K562 (cell line): ENCODE measurements around the gene PRTN3. TPM values are rescaled to one million over a fixed set of nuclear protein-coding genes. Genes with fewer than 3 reads are reported as not detected.
A peak's percentile ranks its signal among the peaks of the same experiment; 100 is the strongest.

Experiments used
- ATAC-seq: fragments of 200-7000 bp; cut with Tn5 transposase; 3 replicates; pipeline ENCODE4 v1.9.1; 2020; ENCODE audit warnings: moderate library complexity
- BruUV-seq: library from RNA; stranded (reverse); fragments of 400-500 nt; replicated peaks from 2 replicates; lab custom pipeline; 2021; lab: Mats Ljungman, UMichigan
- CTCF ChIA-PET: fragments of 300-600 bp; formaldehyde crosslinking; extraction: SDS; loops from one replicate; lab custom pipeline; 2021; ENCODE audit warnings: low intra/inter-chr PET ratio; lab: Yijun Ruan, JAX
- POLR2A ChIA-PET: fragments of 300-600, 350-650 bp; sonication (Branson Sonifier 250); formaldehyde crosslinking; extraction: SDS; loops from one replicate; lab custom pipeline; 2021; ENCODE audit warnings: antibody characterized with exemption, inconsistent platforms; lab: Yijun Ruan, JAX
- DNase-seq, 4 experiments: peaks; one replicate each; pipeline versions ENCODE4 v3.0.0 to v3.0.0-alpha.2; 2011 to 2018; ENCODE audit warnings: low spot score in 3 of 4, mixed read lengths in 3 of 4; ENCODE audit errors: extremely low read depth in 1 of 4
- FAIRE-seq: peaks from 2 replicates; lab custom pipeline; 2011; peaks lifted over from hg19 to GRCh38; lab: Jason Lieb, UNC
- H2AFZ ChIP-seq: 2 replicates; pipeline ENCODE4 v1.6.0; 2011; ENCODE audit warnings: low read depth, low read length, control low read depth, inconsistent platforms
- H3K27ac ChIP-seq: fragments of 200-600 bp; 3 replicates; pipeline ENCODE4 v1.8.0; 2011; ENCODE audit warnings: low read depth, mild to moderate bottlenecking, control low read depth, inconsistent platforms, low read length, moderate library complexity, mixed read lengths; ENCODE audit errors: extremely low read depth
- H3K27me3 ChIP-seq, 2 experiments: fragments of 300-600 bp in 1 of 2; 2 replicates in 1 of 2; 3 replicates in 1 of 2; pipeline versions ENCODE4 v1.6.0 to v1.8.0; 2011; ENCODE audit warnings: inconsistent platforms in 2 of 2, low read length in 2 of 2, mild to moderate bottlenecking in 1 of 2, mixed read lengths in 1 of 2, moderate library complexity in 1 of 2; ENCODE audit not compliant: control insufficient read depth in 2 of 2, insufficient read depth in 2 of 2
- H3K36me3 ChIP-seq: fragments of 300-600 bp; 3 replicates; pipeline ENCODE4 v1.8.0; 2011; ENCODE audit warnings: mild to moderate bottlenecking, low read length, inconsistent platforms; ENCODE audit not compliant: control insufficient read depth, insufficient read depth
- H3K4me1 ChIP-seq, 2 experiments: fragments of 200-600 bp in 1 of 2; replicated peaks in 1 of 2; 2 replicates in 1 of 2; 3 replicates in 1 of 2; pipeline versions ENCODE4 v1.5.1 to v1.8.0; 2011; ENCODE audit warnings: inconsistent platforms in 2 of 2, low read length in 2 of 2, mild to moderate bottlenecking in 1 of 2, mixed read lengths in 1 of 2, moderate library complexity in 1 of 2; ENCODE audit not compliant: control insufficient read depth in 2 of 2, insufficient read depth in 2 of 2
- H3K4me2 ChIP-seq: 2 replicates; pipeline ENCODE4 v1.6.1; 2011; ENCODE audit warnings: low read length, control low read depth, inconsistent platforms, mixed read lengths; ENCODE audit not compliant: insufficient read depth
- H3K4me3 ChIP-seq: fragments of 200-600 bp; sonication (generic), shearing (Covaris generic); 2 replicates; pipeline ENCODE4 v1.5.1; 2016; ENCODE audit warnings: control low read depth, inconsistent platforms
- H3K79me2 ChIP-seq: fragments of 200-600 bp; 3 replicates; pipeline ENCODE4 v1.8.0; 2011; ENCODE audit warnings: low read length, inconsistent platforms; ENCODE audit not compliant: control insufficient read depth, insufficient read depth
- H3K9ac ChIP-seq, 2 experiments: 2 replicates each; pipeline versions ENCODE4 v1.6.0 to v1.6.1; 2011; ENCODE audit warnings: low read depth in 2 of 2, low read length in 2 of 2, control low read depth in 1 of 2, inconsistent platforms in 1 of 2, mild to moderate bottlenecking in 1 of 2, mixed read lengths in 1 of 2; ENCODE audit not compliant: insufficient read depth in 1 of 2
- H3K9me1 ChIP-seq: one replicate; pipeline ENCODE4 v1.6.0; 2011; ENCODE audit warnings: inconsistent platforms, mild to moderate bottlenecking, low read length, moderate library complexity; ENCODE audit not compliant: control insufficient read depth, insufficient read depth
- H3K9me3 ChIP-seq: replicated peaks from 2 replicates; pipeline ENCODE4 v1.5.1; 2011; ENCODE audit warnings: low read depth, low read length, inconsistent platforms; ENCODE audit not compliant: control insufficient read depth, insufficient read depth
- H4K20me1 ChIP-seq: replicated peaks from 2 replicates; pipeline ENCODE4 v1.6.1; 2011; ENCODE audit warnings: low read length, inconsistent platforms, mixed read lengths; ENCODE audit not compliant: control insufficient read depth, insufficient read depth
- ADNP ChIP-seq: fragments of 200-800 bp; sonication (Bioruptor generic); IDR thresholded peaks from 2 replicates; pipeline ENCODE4 v1.6.1; 2016; ENCODE audit warnings: missing genetic modification characterization, missing compliant biosample characterization
- BCOR ChIP-seq: fragments of 450-650 bp; IDR thresholded peaks from 2 replicates; pipeline ENCODE4 v1.6.1; 2016
- DACH1 ChIP-seq: fragments of 450-650 bp; IDR thresholded peaks from 2 replicates; pipeline ENCODE4 v1.6.1; 2018; ENCODE audit not compliant: partially characterized antibody
- NCOR1 ChIP-seq: fragments of 450-650 bp; IDR thresholded peaks from 2 replicates; pipeline ENCODE4 v1.6.1; 2016; ENCODE audit warnings: mild to moderate bottlenecking, moderate library complexity
- PURB ChIP-seq: sonication (generic); formaldehyde crosslinking; IDR thresholded peaks from 2 replicates; pipeline ENCODE4 v1.9.0; 2021; ENCODE audit warnings: low read depth, mild to moderate bottlenecking, missing genetic modification reagents
- STAT5B ChIP-seq: fragments of 250-450 bp; sonication (Bioruptor Pico); IDR thresholded peaks from 2 replicates; pipeline ENCODE4 v1.8.0; 2021; ENCODE audit warnings: mild to moderate bottlenecking, inconsistent platforms
- WHSC1 ChIP-seq: IDR thresholded peaks from one replicate; pipeline ENCODE4 v1.6.1; 2012; ENCODE audit warnings: low read length, control low read depth, inconsistent platforms
- XRCC5 ChIP-seq: fragments of 200-400 bp; formaldehyde crosslinking; IDR thresholded peaks from 2 replicates; pipeline ENCODE4 v1.6.1; 2017; ENCODE audit warnings: low read depth, mild to moderate bottlenecking, low read length
- ZNF695 ChIP-seq: fragments of 450-650 bp; formaldehyde crosslinking; IDR thresholded peaks from 2 replicates; pipeline ENCODE4 v1.4.0; 2020; ENCODE audit warnings: mild to moderate bottlenecking, moderate library complexity
- WGBS: fragments of 100-300 bp; shearing (Covaris generic); methylation state at CpG from one replicate; pipeline ENCODE4 v1.1.6; 2016; ENCODE audit warnings: low coverage, mixed read lengths; ENCODE audit not compliant: insufficient coverage; ENCODE audit errors: missing lambda C conversion rate; 5-methylcytosine and 5-hydroxymethylcytosine counted together
- in situ Hi-C: fragments of 300-500 bp; cut with MboI; formaldehyde crosslinking; loops from 4 replicates; pipeline ENCODE4 v1.15.0; 2018; ENCODE audit warnings: inconsistent platforms, mixed read lengths
- intact Hi-C: fragments of 100-400 bp; cut with micrococcal nuclease; formaldehyde crosslinking; loops from 2 replicates; pipeline ENCODE4 v1.14.2; 2022
- polyA plus RNA-seq, 8 experiments: library from polyadenylated mRNA; depleted of rRNA in 4 of 8; stranded (reverse) in 5 of 8; unstranded in 3 of 8; fragments of >200 nt; fragmentation: Nextera tagmentation in 2 of 8; fragmentation: Illumina TruSeq in 1 of 8; extraction: Ambion mirVana in 2 of 8; extraction: Trizol in 1 of 8; gene quantifications; 2 replicates each; pipeline versions ENCODE4 v1.2.1 to v1.2.3, GENCODE V29; 2011 to 2014; ENCODE audit warnings: inconsistent platforms in 1 of 8, missing spikeins in 1 of 8
- total RNA-seq, 7 experiments: library from RNA; depleted of rRNA in 6 of 7; stranded (reverse); fragments of >200 nt in 6 of 7; fragmentation: Illumina TruSeq in 2 of 7; extraction: Trizol in 2 of 7; gene quantifications; 2 replicates each; pipeline versions ENCODE4 v1.2.1 to v1.2.3, GENCODE V29; 2011 to 2021; ENCODE audit warnings: low replicate concordance in 1 of 7
- TF ChIP-seq, protein P1 (sequence below): sonication (generic); formaldehyde crosslinking; IDR thresholded peaks from 2 replicates; pipeline ENCODE4 v1.8.1; 2022; ENCODE audit warnings: missing genetic modification reagents
- TF ChIP-seq, protein P2 (sequence below): sonication (generic); formaldehyde crosslinking; IDR thresholded peaks from 2 replicates; pipeline ENCODE4 v1.8.1; 2023; ENCODE audit warnings: mild to moderate bottlenecking, missing genetic modification reagents
- TF ChIP-seq, protein P3 (sequence below): fragments of 250-450 bp; sonication (Bioruptor Pico); IDR thresholded peaks from 2 replicates; pipeline ENCODE4 v1.6.1; 2021; ENCODE audit warnings: mild to moderate bottlenecking
- TF ChIP-seq, protein P4 (sequence below): fragments of 250-450 bp; sonication (Bioruptor Pico); IDR thresholded peaks from 2 replicates; pipeline ENCODE4 v1.4.0; 2020; ENCODE audit warnings: mild to moderate bottlenecking, moderate library complexity, borderline replicate concordance

The PRTN3 gene
- total and polyA plus RNA-seq, 9 of the 15 experiments (the other 6 are each of a cell fraction or from before 2014, with no cell fraction given): 0.14 to 0.86 (median 0.43) TPM; not detected in 3

DNA sequence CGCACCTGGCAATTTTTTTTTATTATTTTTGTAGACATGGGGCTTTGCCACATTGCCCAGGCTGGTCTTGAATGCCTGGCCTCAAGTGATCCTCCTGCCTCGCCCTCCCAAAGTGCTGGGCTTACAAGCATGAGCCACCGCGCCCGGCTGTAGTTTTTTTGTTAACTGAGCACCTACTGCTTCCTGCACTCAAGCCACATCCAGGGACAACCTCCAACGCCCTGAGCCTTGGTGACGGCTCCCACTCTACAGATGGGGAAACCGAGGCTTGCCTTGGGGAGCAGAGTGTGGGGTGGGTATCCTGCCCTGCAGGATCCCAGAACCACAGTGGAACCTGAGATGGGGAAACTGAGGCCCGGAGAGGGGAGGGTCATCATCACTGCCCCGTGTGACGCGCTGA lies 14.3 kb downstream of the PRTN3 start:
- intact Hi-C loops: no loop called here
- POLR2A ChIA-PET: no interaction called here
- no peak overlapping the region for H3K27ac ChIP-seq
- peaks cover 20 to 57% of the 10 kb centered on the region in 2 experiments; a peak in 4 of 5 replicates for H3K4me1 ChIP-seq
- H3K9ac ChIP-seq: peak overlapping the region in 1 of 2 experiments; percentile 9; a peak in 1 of 4 replicates
- H3K4me3 ChIP-seq: no peak overlapping the region
- no peaks in the 10 kb centered on the region; the same call in 1 of the 3 replicates for H3K79me2 ChIP-seq
- in situ Hi-C loops: loop anchor here (5.0 kb wide), 1 partner anchor 88 kb away; no protein-coding TSS in a partner anchor
- no peak overlapping the region for H3K4me2 ChIP-seq
- H2AFZ ChIP-seq: no peak overlapping the region
- 70% methylated on average over 10 of the region's 12 CpGs for WGBS
- H3K27me3 ChIP-seq: no peaks in the 10 kb centered on the region
- H3K9me1 ChIP-seq: no peaks in the 10 kb centered on the region
- BruUV-seq: no TSS peak
- H3K36me3 ChIP-seq: no peaks in the 10 kb centered on the region
- no peaks in the 10 kb centered on the region for H3K9me3 ChIP-seq
- H4K20me1 ChIP-seq: no peaks in the 10 kb centered on the region
- CTCF ChIA-PET: no interaction called here
- DNase-seq: no peak
- no peak for ATAC-seq
- FAIRE-seq: no peak
- TF ChIP-seq, protein P1, sequence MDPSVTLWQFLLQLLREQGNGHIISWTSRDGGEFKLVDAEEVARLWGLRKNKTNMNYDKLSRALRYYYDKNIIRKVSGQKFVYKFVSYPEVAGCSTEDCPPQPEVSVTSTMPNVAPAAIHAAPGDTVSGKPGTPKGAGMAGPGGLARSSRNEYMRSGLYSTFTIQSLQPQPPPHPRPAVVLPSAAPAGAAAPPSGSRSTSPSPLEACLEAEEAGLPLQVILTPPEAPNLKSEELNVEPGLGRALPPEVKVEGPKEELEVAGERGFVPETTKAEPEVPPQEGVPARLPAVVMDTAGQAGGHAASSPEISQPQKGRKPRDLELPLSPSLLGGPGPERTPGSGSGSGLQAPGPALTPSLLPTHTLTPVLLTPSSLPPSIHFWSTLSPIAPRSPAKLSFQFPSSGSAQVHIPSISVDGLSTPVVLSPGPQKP (CRISPR knock-in tag): no peak
- TF ChIP-seq ADNP: peak; percentile 36; the same call in 1 of the 2 replicates
- TF ChIP-seq, protein P2, sequence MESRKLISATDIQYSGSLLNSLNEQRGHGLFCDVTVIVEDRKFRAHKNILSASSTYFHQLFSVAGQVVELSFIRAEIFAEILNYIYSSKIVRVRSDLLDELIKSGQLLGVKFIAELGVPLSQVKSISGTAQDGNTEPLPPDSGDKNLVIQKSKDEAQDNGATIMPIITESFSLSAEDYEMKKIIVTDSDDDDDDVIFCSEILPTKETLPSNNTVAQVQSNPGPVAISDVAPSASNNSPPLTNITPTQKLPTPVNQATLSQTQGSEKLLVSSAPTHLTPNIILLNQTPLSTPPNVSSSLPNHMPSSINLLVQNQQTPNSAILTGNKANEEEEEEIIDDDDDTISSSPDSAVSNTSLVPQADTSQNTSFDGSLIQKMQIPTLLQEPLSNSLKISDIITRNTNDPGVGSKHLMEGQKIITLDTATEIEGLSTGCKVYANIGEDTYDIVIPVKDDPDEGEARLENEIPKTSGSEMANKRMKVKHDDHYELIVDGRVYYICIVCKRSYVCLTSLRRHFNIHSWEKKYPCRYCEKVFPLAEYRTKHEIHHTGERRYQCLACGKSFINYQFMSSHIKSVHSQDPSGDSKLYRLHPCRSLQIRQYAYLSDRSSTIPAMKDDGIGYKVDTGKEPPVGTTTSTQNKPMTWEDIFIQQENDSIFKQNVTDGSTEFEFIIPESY: 0 out of 2 replicates have a peak, but pooled peaks have one; percentile 40
- no peak for TF ChIP-seq NCOR1
- TF ChIP-seq BCOR: peak; percentile 55; the same call in 1 of the 2 replicates
- no peak for TF ChIP-seq XRCC5
- TF ChIP-seq WHSC1: no peak
- no peak for TF ChIP-seq PURB (CRISPR knock-in tag)
- TF ChIP-seq, protein P3, sequence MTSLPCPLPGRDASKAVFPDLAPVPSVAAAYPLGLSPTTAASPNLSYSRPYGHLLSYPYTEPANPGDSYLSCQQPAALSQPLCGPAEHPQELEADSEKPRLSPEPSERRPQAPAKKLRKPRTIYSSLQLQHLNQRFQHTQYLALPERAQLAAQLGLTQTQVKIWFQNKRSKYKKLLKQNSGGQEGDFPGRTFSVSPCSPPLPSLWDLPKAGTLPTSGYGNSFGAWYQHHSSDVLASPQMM: no peak
- TF ChIP-seq STAT5B (CRISPR knock-in tag): no peak
- TF ChIP-seq, protein P4, sequence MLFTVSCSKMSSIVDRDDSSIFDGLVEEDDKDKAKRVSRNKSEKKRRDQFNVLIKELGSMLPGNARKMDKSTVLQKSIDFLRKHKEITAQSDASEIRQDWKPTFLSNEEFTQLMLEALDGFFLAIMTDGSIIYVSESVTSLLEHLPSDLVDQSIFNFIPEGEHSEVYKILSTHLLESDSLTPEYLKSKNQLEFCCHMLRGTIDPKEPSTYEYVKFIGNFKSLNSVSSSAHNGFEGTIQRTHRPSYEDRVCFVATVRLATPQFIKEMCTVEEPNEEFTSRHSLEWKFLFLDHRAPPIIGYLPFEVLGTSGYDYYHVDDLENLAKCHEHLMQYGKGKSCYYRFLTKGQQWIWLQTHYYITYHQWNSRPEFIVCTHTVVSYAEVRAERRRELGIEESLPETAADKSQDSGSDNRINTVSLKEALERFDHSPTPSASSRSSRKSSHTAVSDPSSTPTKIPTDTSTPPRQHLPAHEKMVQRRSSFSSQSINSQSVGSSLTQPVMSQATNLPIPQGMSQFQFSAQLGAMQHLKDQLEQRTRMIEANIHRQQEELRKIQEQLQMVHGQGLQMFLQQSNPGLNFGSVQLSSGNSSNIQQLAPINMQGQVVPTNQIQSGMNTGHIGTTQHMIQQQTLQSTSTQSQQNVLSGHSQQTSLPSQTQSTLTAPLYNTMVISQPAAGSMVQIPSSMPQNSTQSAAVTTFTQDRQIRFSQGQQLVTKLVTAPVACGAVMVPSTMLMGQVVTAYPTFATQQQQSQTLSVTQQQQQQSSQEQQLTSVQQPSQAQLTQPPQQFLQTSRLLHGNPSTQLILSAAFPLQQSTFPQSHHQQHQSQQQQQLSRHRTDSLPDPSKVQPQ (CRISPR knock-in tag): no peak
- no peak for TF ChIP-seq ZNF695 (CRISPR knock-in tag)
- no peak for TF ChIP-seq DACH1
